HEK293 (cell line): ENCODE data around the gene S1PR3.

Experiments
- CTCF ChIA-PET: fragments of 350-600 bp; formaldehyde crosslinking; extraction: SDS; loops from one replicate; lab custom pipeline; 2021; ENCODE audit warnings: antibody characterized with exemption; lab: Yijun Ruan, JAX
- POLR2A ChIA-PET: fragments of 300-600 bp; formaldehyde crosslinking; extraction: SDS; loops from one replicate; lab custom pipeline; 2020; ENCODE audit warnings: antibody characterized with exemption, inconsistent platforms; lab: Yijun Ruan, JAX
- H3K27ac ChIP-seq: fragments of 200-500 bp; sonication (Bioruptor generic); 2 replicates; pipeline ENCODE4 v1.5.1; 2014; ENCODE audit warnings: low read depth, low read length, control low read depth, inconsistent platforms; ENCODE audit errors: extremely low read depth
- H3K36me3 ChIP-seq, 2 experiments: fragments of 200-500 bp in 1 of 2; sonication (Bioruptor generic) in 1 of 2; 1 replicate in 1 of 2; 2 replicates in 1 of 2; pipeline ENCODE4 v1.5.1; 2014 to 2017; ENCODE audit warnings: inconsistent platforms in 2 of 2, low read length in 2 of 2; ENCODE audit not compliant: control insufficient read depth in 2 of 2, insufficient read depth in 1 of 2
- H3K4me1 ChIP-seq: fragments of 200-500 bp; sonication (Bioruptor generic); 2 replicates; pipeline ENCODE4 v1.5.1; 2014; ENCODE audit warnings: mild to moderate bottlenecking, low read length, inconsistent platforms; ENCODE audit not compliant: control insufficient read depth, insufficient read depth
- H3K4me3 ChIP-seq: 2 replicates; pipeline ENCODE4 v1.5.1; 2011; ENCODE audit warnings: low read depth, mild to moderate bottlenecking, control low read depth, low read length, moderate library complexity
- H3K9me3 ChIP-seq: fragments of 200-500 bp; sonication (Bioruptor generic); 2 replicates; pipeline ENCODE4 v1.5.1; 2014; ENCODE audit warnings: low read depth, low read length, inconsistent platforms; ENCODE audit not compliant: control insufficient read depth, insufficient read depth
- CTCF ChIP-seq: fragments of 450-650 bp; formaldehyde crosslinking; IDR thresholded peaks from 2 replicates; pipeline ENCODE4 v1.5.1; 2016; ENCODE audit warnings: missing biosample characterization, missing genetic modification characterization
- GLIS1 ChIP-seq: fragments of 450-650 bp; formaldehyde crosslinking; IDR thresholded peaks from 2 replicates; pipeline ENCODE4 v1.5.1; 2016; ENCODE audit warnings: missing biosample characterization, missing genetic modification characterization
- PRDM6 ChIP-seq: fragments of 450-650 bp; formaldehyde crosslinking; IDR thresholded peaks from 2 replicates; pipeline ENCODE4 v1.5.1; 2017; ENCODE audit warnings: missing biosample characterization, missing genetic modification characterization
- SALL2 ChIP-seq: fragments of 450-650 bp; formaldehyde crosslinking; IDR thresholded peaks from 2 replicates; pipeline ENCODE4 v1.5.0; 2017; ENCODE audit warnings: missing biosample characterization, mild to moderate bottlenecking, missing genetic modification characterization, borderline replicate concordance
- SETDB1 ChIP-seq: IDR thresholded peaks from one replicate; pipeline ENCODE4 v1.6.1; 2017; ENCODE audit warnings: mild to moderate bottlenecking, low read length, moderate library complexity, mixed read lengths; ENCODE audit not compliant: insufficient read length
- ZBTB8A ChIP-seq: fragments of 450-650 bp; formaldehyde crosslinking; IDR thresholded peaks from 2 replicates; pipeline ENCODE4 v1.5.1; 2016; ENCODE audit warnings: missing biosample characterization, missing genetic modification characterization
- ZNF112 ChIP-seq: fragments of 450-650 bp; formaldehyde crosslinking; IDR thresholded peaks from 2 replicates; pipeline ENCODE4 v1.5.0; 2017; ENCODE audit warnings: missing biosample characterization, missing genetic modification characterization
- ZNF114 ChIP-seq: fragments of 450-650 bp; formaldehyde crosslinking; IDR thresholded peaks from 2 replicates; pipeline ENCODE4 v1.5.0; 2017; ENCODE audit warnings: missing biosample characterization, missing genetic modification characterization
- ZNF830 ChIP-seq: fragments of 450-650 bp; IDR thresholded peaks from 2 replicates; pipeline ENCODE4 v1.5.0; 2018; ENCODE audit warnings: missing biosample characterization, missing genetic modification characterization, low read depth, mild to moderate bottlenecking, moderate library complexity
- ZSCAN4 ChIP-seq: fragments of 450-650 bp; formaldehyde crosslinking; IDR thresholded peaks from 2 replicates; pipeline ENCODE4 v1.5.1; 2017; ENCODE audit warnings: missing biosample characterization, missing genetic modification characterization

S1PR3 gene

GRCh38 chr9:88947581-88948573, 43.4 kb upstream of the S1PR3 start:
- Histone ChIP-seq H3K36me3 (no peaks in the 10 kb centered on the region), H3K4me1 (peaks cover 11% of the 10 kb centered on the region; the same call in 1 of the 2 replicates), H3K27ac (no peak overlapping the region), H3K4me3 (no peak overlapping the region), H3K9me3 (no peaks in the 10 kb centered on the region)
- ChIA-PET CTCF (no interaction called here), POLR2A (no interaction called here)
- TF ChIP-seq SETDB1 = no peak
- TF ChIP-seq ZSCAN4 (tag by site-specific recombination) = 0 out of 2 replicates have a peak, but pooled peaks have one; percentile 10

GRCh38 chr9:88949425-88949824, 41.8 kb upstream of the S1PR3 start:
- Histone ChIP-seq H3K4me1 (peaks cover 11% of the 10 kb centered on the region; the same call in 1 of the 2 replicates), H3K9me3 (no peaks in the 10 kb centered on the region)
- POLR2A ChIA-PET = no interaction called here
- TF ChIP-seq ZBTB8A = no peak
- no peak for TF ChIP-seq ZNF830 (tag by site-specific recombination)
- TF ChIP-seq CTCF (tag by site-specific recombination) = no peak
- TF ChIP-seq ZNF112 (tag by site-specific recombination) = no peak
- TF ChIP-seq SALL2 (tag by site-specific recombination) = no peak
- TF ChIP-seq, all 188 proteins: peak for 0
- CTCF ChIA-PET = no interaction called here
- Histone ChIP-seq H3K4me3 (no peak overlapping the region), H3K36me3 (no peaks in the 10 kb centered on the region), H3K27ac (no peak overlapping the region)

GRCh38 chr9:88949961-88950340, 41.3 kb upstream of the S1PR3 start:
- Histone ChIP-seq H3K4me3 (no peak overlapping the region), H3K4me1 (peaks cover 11% of the 10 kb centered on the region; the same call in 1 of the 2 replicates), H3K36me3 (no peaks in the 10 kb centered on the region), H3K9me3 (no peaks in the 10 kb centered on the region), H3K27ac (no peak overlapping the region)
- POLR2A ChIA-PET = no interaction called here
- TF ChIP-seq GLIS1 (tag by site-specific recombination) (peak; percentile 25; the same call in 1 of the 2 replicates), SALL2 (tag by site-specific recombination) (no peak)
- CTCF ChIA-PET = no interaction called here

- Histone ChIP-seq H3K9me3 (no peaks in the 10 kb centered on the region), H3K4me3 (no peak overlapping the region), H3K4me1 (peaks cover 11% of the 10 kb centered on the region; the same call in 1 of the 2 replicates), H3K27ac (no peak overlapping the region), H3K36me3 (no peaks in the 10 kb centered on the region)
- POLR2A ChIA-PET = no interaction called here
- CTCF ChIA-PET = no interaction called here
- peak; percentile 40; the same call in 1 of the 2 replicates for TF ChIP-seq PRDM6 (tag by site-specific recombination)
- TF ChIP-seq ZNF114 (tag by site-specific recombination) = no peak
- TF ChIP-seq, all 188 proteins: peak for 1
Observed at GRCh38 chr9:88950341-88951154, 40.7 kb upstream of the S1PR3 start.
